Natural killer cell (primary cell): ENCODE data around the gene RERGL. TPM values are rescaled to one million over a fixed set of nuclear protein-coding genes. Genes with fewer than 3 reads are reported as not detected.
"Not testable (repeated sequence)": the region's sequence is repeated elsewhere in the genome, so short reads cannot be mapped to it uniquely, and the experiment has no call there.

Experiments
- ATAC-seq, 3 donors: fragments of 150-1000 bp in 2 of 3; fragments of 200-7000 bp in 1 of 3; cut with Tn5 transposase; 1 replicate in 1 of 3; 2 replicates in 2 of 3; pipeline ENCODE4 v1.10.0; 2021; ENCODE audit warnings: mild to moderate bottlenecking in 2 of 3, moderate library complexity in 2 of 3
- DNase-seq, 2 donors: peaks; one replicate each; pipeline versions ENCODE4 v3.0.0 to v3.0.0-alpha.2; 2013 to 2021; ENCODE audit warnings: mixed read lengths in 1 of 2
- H3K27ac ChIP-seq: one replicate; pipeline ENCODE4 v1.5.1; 2013; ENCODE audit warnings: mild to moderate bottlenecking, low read length
- H3K27me3 ChIP-seq: one replicate; pipeline ENCODE4 v1.6.1; 2013; ENCODE audit warnings: low read length; ENCODE audit not compliant: control insufficient read depth, insufficient read depth
- H3K36me3 ChIP-seq: one replicate; pipeline ENCODE4 v1.6.1; 2013; ENCODE audit warnings: low read length; ENCODE audit not compliant: control insufficient read depth, insufficient read depth
- H3K4me1 ChIP-seq: one replicate; pipeline ENCODE4 v1.6.1; 2013; ENCODE audit warnings: low read length; ENCODE audit not compliant: control insufficient read depth, insufficient read depth
- H3K4me3 ChIP-seq: one replicate; pipeline ENCODE4 v1.5.1; 2013; ENCODE audit warnings: low read length
- H3K9me3 ChIP-seq: one replicate; pipeline ENCODE4 v1.6.1; 2013; ENCODE audit warnings: low read length; ENCODE audit not compliant: control insufficient read depth, insufficient read depth
- H3K27ac Mint-ChIP-seq, 2 donors: one replicate each; pipeline ENCODE4 v1.8.0; 2022; ENCODE audit warnings: mild to moderate bottlenecking in 2 of 2, mixed read lengths in 2 of 2, moderate library complexity in 1 of 2
- H3K27me3 Mint-ChIP-seq, 2 donors: one replicate each; pipeline ENCODE4 v1.8.0; 2022; ENCODE audit warnings: low read depth in 2 of 2, mixed read lengths in 2 of 2
- H3K36me3 Mint-ChIP-seq: one replicate; pipeline ENCODE4 v1.8.0; 2022; ENCODE audit warnings: mixed read lengths
- H3K4me1 Mint-ChIP-seq, 2 donors: one replicate each; pipeline ENCODE4 v1.8.0; 2022; ENCODE audit warnings: mixed read lengths in 2 of 2
- H3K4me3 Mint-ChIP-seq: one replicate; pipeline ENCODE4 v1.8.0; 2022; ENCODE audit warnings: mild to moderate bottlenecking, moderate library complexity, mixed read lengths
- H3K9me3 Mint-ChIP-seq, 2 donors: one replicate each; pipeline ENCODE4 v1.8.0; 2022; ENCODE audit warnings: mixed read lengths in 2 of 2
- WGBS: methylation state at CpG from one replicate; pipeline ENCODE4 v1.1.7; 2013; ENCODE audit warnings: missing lambda C conversion rate; ENCODE audit not compliant: insufficient coverage; 5-methylcytosine and 5-hydroxymethylcytosine counted together
- intact Hi-C: fragments of 100-400 bp; cut with micrococcal nuclease; formaldehyde crosslinking; loops from one replicate; pipeline ENCODE4 v1.14.2; 2022
- total RNA-seq, 4 donors: library from RNA; stranded (reverse); fragments of 120-200 nt in 1 of 4; gene quantifications; one replicate each; pipeline versions ENCODE4 v1.2.3 to v1.2.4, GENCODE V29; 2013 to 2022
- TF ChIP-seq, protein P1 (sequence below): fragments of 200-600 bp; IDR thresholded peaks from one replicate; pipeline ENCODE4 v1.8.0; 2022; ENCODE audit warnings: antibody characterized with exemption

The RERGL gene
- total RNA-seq, 3 donors from 2014 or later (not counting 1 experiment from before 2014, with no cell fraction given) = not detected

DNA sequence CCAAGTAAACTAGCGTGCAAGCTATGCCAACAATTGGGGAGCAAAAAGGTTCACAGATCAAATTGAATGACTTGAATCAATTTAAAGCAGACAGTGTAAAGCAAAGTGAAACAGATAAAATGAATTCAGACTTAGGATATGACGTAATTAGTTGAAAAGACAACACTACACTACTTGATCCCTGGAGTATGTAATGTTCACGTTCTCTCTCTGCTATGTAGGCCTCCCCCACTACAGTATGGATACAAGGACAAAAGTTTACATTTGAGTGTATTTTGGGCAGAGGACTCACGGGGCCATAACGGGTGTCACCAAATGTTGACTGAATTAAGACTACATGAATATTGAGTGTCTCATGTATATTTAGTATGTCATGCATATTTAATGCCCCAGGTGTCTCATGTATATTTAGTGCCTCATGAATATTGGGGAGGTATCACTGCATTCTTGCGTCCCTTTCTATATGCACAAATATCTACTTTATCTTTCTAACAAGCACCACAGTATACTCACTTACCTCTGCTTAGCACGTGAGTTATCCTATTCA is 44.5 kb downstream of the RERGL start:
- Mint-ChIP-seq H3K9me3 (peaks cover 5 to 19% of the 10 kb centered on the region in 2 donors), H3K27me3 (no peaks in the 10 kb centered on the region), H3K4me1 (no peaks in the 10 kb centered on the region), H3K27ac (no peak overlapping the region), H3K4me3 (no peak overlapping the region), H3K36me3 (no peaks in the 10 kb centered on the region)
- H3K4me3 ChIP-seq = no peak overlapping the region
- no peak overlapping the region for H3K27ac ChIP-seq
- H3K4me1 ChIP-seq = no peaks in the 10 kb centered on the region
- intact Hi-C loops = no loop called here
- DNase-seq (no peak), ATAC-seq (no peak)
- H3K27me3 ChIP-seq = no peaks in the 10 kb centered on the region
- 93% methylated on average over 5 of the region's 7 CpGs for WGBS
- no peaks in the 10 kb centered on the region for H3K9me3 ChIP-seq
- H3K36me3 ChIP-seq = no peaks in the 10 kb centered on the region
- TF ChIP-seq, protein P1, sequence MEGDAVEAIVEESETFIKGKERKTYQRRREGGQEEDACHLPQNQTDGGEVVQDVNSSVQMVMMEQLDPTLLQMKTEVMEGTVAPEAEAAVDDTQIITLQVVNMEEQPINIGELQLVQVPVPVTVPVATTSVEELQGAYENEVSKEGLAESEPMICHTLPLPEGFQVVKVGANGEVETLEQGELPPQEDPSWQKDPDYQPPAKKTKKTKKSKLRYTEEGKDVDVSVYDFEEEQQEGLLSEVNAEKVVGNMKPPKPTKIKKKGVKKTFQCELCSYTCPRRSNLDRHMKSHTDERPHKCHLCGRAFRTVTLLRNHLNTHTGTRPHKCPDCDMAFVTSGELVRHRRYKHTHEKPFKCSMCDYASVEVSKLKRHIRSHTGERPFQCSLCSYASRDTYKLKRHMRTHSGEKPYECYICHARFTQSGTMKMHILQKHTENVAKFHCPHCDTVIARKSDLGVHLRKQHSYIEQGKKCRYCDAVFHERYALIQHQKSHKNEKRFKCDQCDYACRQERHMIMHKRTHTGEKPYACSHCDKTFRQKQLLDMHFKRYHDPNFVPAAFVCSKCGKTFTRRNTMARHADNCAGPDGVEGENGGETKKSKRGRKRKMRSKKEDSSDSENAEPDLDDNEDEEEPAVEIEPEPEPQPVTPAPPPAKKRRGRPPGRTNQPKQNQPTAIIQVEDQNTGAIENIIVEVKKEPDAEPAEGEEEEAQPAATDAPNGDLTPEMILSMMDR = no peak

DNA sequence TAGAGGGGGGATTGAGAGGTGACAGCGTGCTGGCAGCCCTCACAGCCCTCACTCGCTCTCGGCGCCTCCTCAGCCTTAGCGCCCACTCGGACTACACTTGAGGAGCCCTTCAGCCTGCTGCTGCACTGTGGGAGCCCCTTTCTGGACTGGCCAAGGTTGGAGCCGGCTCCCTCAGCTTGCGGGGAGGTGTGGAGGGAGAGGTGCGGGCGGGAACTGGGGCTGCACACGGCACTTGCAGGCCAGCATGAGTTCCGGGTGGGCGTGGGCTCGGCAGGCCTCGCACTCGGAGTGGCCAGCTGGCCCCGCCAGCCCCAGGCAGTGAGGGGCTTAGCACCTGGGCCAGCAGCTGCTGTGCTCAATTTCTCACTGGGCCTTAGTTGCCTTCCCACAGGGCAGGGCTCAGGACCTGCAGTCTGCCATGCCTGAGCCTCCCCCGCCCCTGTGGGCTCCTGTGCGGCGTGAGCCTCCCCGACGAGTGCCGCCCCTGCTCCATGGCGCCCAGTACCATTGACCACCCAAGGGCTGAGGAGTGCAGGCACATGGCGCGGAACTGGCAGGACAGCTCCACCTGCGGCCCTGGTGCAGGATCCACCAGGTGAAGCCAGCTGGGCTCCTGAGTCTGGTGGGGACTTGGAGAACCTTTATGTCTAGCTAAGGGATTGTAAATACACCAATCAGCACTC is 49.8 kb downstream of the RERGL start:
- ATAC-seq, H3K36me3 ChIP-seq, H3K27me3 Mint-ChIP-seq, H3K9me3 ChIP-seq, H3K27ac Mint-ChIP-seq, H3K4me1 ChIP-seq, H3K27me3 ChIP-seq, H3K27ac ChIP-seq, DNase-seq, H3K4me3 Mint-ChIP-seq, H3K4me3 ChIP-seq, intact Hi-C loops, H3K4me1 Mint-ChIP-seq: not testable (repeated sequence)
- H3K36me3 Mint-ChIP-seq = peaks cover 11% of the 10 kb centered on the region
- H3K9me3 Mint-ChIP-seq = peaks cover 13 to 31% of the 10 kb centered on the region in 2 donors
- 95% methylated on average over 27 of the region's 27 CpGs for WGBS

Other genes with a start within 250 kb of the RERGL start
- not detected for gene PIK3C2G, start 171.3 kb upstream of the RERGL start, total RNA-seq